SU-DHL-6 (cell line): ENCODE data around the gene RAB36.

ENCODE experiments used
- H2AFZ ChIP-seq: fragments of 200-600 bp; sonication (generic); 2 replicates; pipeline ENCODE4 v1.6.1; 2014; ENCODE audit warnings: low read depth, mild to moderate bottlenecking, moderate library complexity, mixed read lengths, antibody characterized with exemption, low read length; ENCODE audit not compliant: severe bottlenecking
- H3F3A ChIP-seq: fragments of 200-600 bp; shearing (Covaris generic); 2 replicates; pipeline ENCODE4 v1.6.0; 2016; ENCODE audit warnings: antibody characterized with exemption, mild to moderate bottlenecking; ENCODE audit not compliant: insufficient read depth
- H3K27ac ChIP-seq: fragments of 200-600 bp; sonication (generic); 2 replicates; pipeline ENCODE4 v1.5.1; 2016; ENCODE audit warnings: low read depth, mild to moderate bottlenecking, low read length, moderate library complexity, mixed read lengths
- H3K27me3 ChIP-seq: fragments of 200-600 bp; sonication (generic), shearing (Covaris generic); 2 replicates; pipeline ENCODE4 v1.6.0; 2014; ENCODE audit warnings: mild to moderate bottlenecking, low read length
- H3K36me3 ChIP-seq: fragments of 200-600 bp; sonication (generic); 2 replicates; pipeline ENCODE4 v1.6.1; 2014; ENCODE audit warnings: mild to moderate bottlenecking, low read length, mixed read lengths
- H3K4me2 ChIP-seq: fragments of 300-600, 200-600 bp; shearing (Covaris generic), sonication (generic); 2 replicates; pipeline ENCODE4 v1.6.0; 2014; ENCODE audit warnings: low read length, low read depth, mild to moderate bottlenecking; ENCODE audit not compliant: poor library complexity, severe bottlenecking
- H3K4me3 ChIP-seq: fragments of 200-600 bp; sonication (generic); 2 replicates; pipeline ENCODE4 v1.5.1; 2014; ENCODE audit warnings: antibody characterized with exemption, low read length, mild to moderate bottlenecking, mixed read lengths; ENCODE audit not compliant: insufficient read depth, poor library complexity, severe bottlenecking
- H3K79me2 ChIP-seq: fragments of 200-600 bp; sonication (generic); 2 replicates; pipeline ENCODE4 v1.6.1; 2014; ENCODE audit warnings: mild to moderate bottlenecking, low read length, moderate library complexity; ENCODE audit not compliant: insufficient read depth
- H3K9ac ChIP-seq: fragments of 200-600 bp; sonication (generic); 2 replicates; pipeline ENCODE4 v1.7.0; 2014; ENCODE audit warnings: mild to moderate bottlenecking, low read length
- H3K9me2 ChIP-seq: fragments of 200-600 bp; sonication (generic); replicated peaks from 2 replicates; pipeline ENCODE4 v1.6.1; 2014; ENCODE audit warnings: low read length; ENCODE audit not compliant: insufficient read depth
- H3K9me3 ChIP-seq: fragments of 200-600 bp; sonication (generic); 2 replicates; pipeline ENCODE4 v1.6.1; 2014; ENCODE audit warnings: low read length, mixed read lengths; ENCODE audit not compliant: insufficient read depth
- H4K20me1 ChIP-seq: fragments of 200-600 bp; sonication (generic); 2 replicates; pipeline ENCODE4 v1.6.1; 2014; ENCODE audit warnings: low read depth, mild to moderate bottlenecking, antibody characterized with exemption, low read length, moderate library complexity, mixed read lengths
- CTCF ChIP-seq: fragments of 200-600 bp; sonication (generic); IDR thresholded peaks from one replicate; pipeline ENCODE4 v1.5.1; 2017; ENCODE audit warnings: antibody characterized with exemption, mild to moderate bottlenecking, low read length, moderate library complexity; ENCODE audit not compliant: insufficient read depth, poor library complexity, severe bottlenecking
- EZH2phosphoT487 ChIP-seq: fragments of 200-600 bp; sonication (generic), shearing (Covaris generic); conservative IDR thresholded peaks from 2 replicates; pipeline ENCODE4 v1.6.1; 2018; ENCODE audit warnings: mild to moderate bottlenecking, antibody characterized with exemption, low read length, moderate library complexity, mixed read lengths

The RAB36 gene

GRCh38 chr22:23206915-23207314 is 61.6 kb downstream of the RAB36 start:
- Histone ChIP-seq H3K27ac (no peak overlapping the region), H3K79me2 (no peaks in the 10 kb centered on the region), H3K4me2 (no peak overlapping the region), H3K9ac (no peak overlapping the region), H3K9me3 (no peaks in the 10 kb centered on the region), H3F3A (no peaks in the 10 kb centered on the region), H3K4me3 (no peak overlapping the region), H4K20me1 (no peaks in the 10 kb centered on the region), H2AFZ (no peak overlapping the region), H3K27me3 (no peaks in the 10 kb centered on the region), H3K36me3 (no peaks in the 10 kb centered on the region), H3K9me2 (no peaks in the 10 kb centered on the region)
- TF ChIP-seq CTCF, result no peak
- no peak for TF ChIP-seq EZH2phosphoT487

- H3K9ac ChIP-seq, result no peak overlapping the region
- no peaks in the 10 kb centered on the region for H3K36me3 ChIP-seq
- H3K79me2 ChIP-seq, result no peaks in the 10 kb centered on the region
- H3K9me3 ChIP-seq, result no peaks in the 10 kb centered on the region
- H4K20me1 ChIP-seq, result no peaks in the 10 kb centered on the region
- H3K27ac ChIP-seq, result peak overlapping the region; percentile 8; the same call in 1 of the 2 replicates
- H2AFZ ChIP-seq, result no peak overlapping the region
- H3K9me2 ChIP-seq, result no peaks in the 10 kb centered on the region
- H3K27me3 ChIP-seq, result no peaks in the 10 kb centered on the region
- H3K4me3 ChIP-seq, result no peak overlapping the region
- no peaks in the 10 kb centered on the region for H3F3A ChIP-seq
- no peak overlapping the region for H3K4me2 ChIP-seq
- no peak for TF ChIP-seq EZH2phosphoT487
- TF ChIP-seq CTCF, result no peak
These were observed 62.6 kb downstream of the RAB36 start for GRCh38 chr22:23207729-23208393.

GRCh38 chr22:23210428-23211170 is 65.3 kb downstream of the RAB36 start:
- no peak overlapping the region for H3K27ac ChIP-seq
- TF ChIP-seq CTCF (no peak), EZH2phosphoT487 (no peak)
- H3K9me3 ChIP-seq, result no peaks in the 10 kb centered on the region
- no peaks in the 10 kb centered on the region for H3K27me3 ChIP-seq
- no peak overlapping the region for H3K4me3 ChIP-seq
- H3K9ac ChIP-seq, result no peak overlapping the region
- no peaks in the 10 kb centered on the region for H3F3A ChIP-seq
- no peaks in the 10 kb centered on the region for H3K79me2 ChIP-seq
- H3K4me2 ChIP-seq, result no peak overlapping the region
- H4K20me1 ChIP-seq, result no peaks in the 10 kb centered on the region
- no peaks in the 10 kb centered on the region for H3K9me2 ChIP-seq
- H3K36me3 ChIP-seq, result no peaks in the 10 kb centered on the region
- no peak overlapping the region for H2AFZ ChIP-seq
